DND-41 (cell line): Measurements from ENCODE around the gene ZNF30.

ENCODE experiments used
- ATAC-seq: fragments of 200-7000 bp; cut with Tn5 transposase; 3 replicates; pipeline ENCODE4 v1.9.1; 2021; ENCODE audit warnings: low read depth; ENCODE audit not compliant: insufficient read depth
- DNase-seq: peaks from one replicate; pipeline ENCODE4 v3.0.0-alpha.2; 2020
- H2AFZ ChIP-seq: 2 replicates; pipeline ENCODE4 v1.6.0; 2012; ENCODE audit warnings: low read depth, low read length
- H3K27ac ChIP-seq: 2 replicates; pipeline ENCODE4 v1.5.1; 2012; ENCODE audit warnings: low read length, inconsistent platforms
- H3K27me3 ChIP-seq: fragments of 200-600 bp; sonication (generic); 2 replicates; pipeline ENCODE4 v1.6.0; 2012; ENCODE audit warnings: low read length, mild to moderate bottlenecking, inconsistent platforms; ENCODE audit not compliant: insufficient read depth, poor library complexity
- H3K36me3 ChIP-seq: 2 replicates; pipeline ENCODE4 v1.5.1; 2012; ENCODE audit warnings: low read length, inconsistent platforms; ENCODE audit not compliant: insufficient read depth
- H3K4me1 ChIP-seq: 2 replicates; pipeline ENCODE4 v1.5.1; 2012; ENCODE audit warnings: mild to moderate bottlenecking, low read length; ENCODE audit not compliant: insufficient read depth
- H3K4me2 ChIP-seq: 2 replicates; pipeline ENCODE4 v1.6.0; 2012; ENCODE audit warnings: mild to moderate bottlenecking, moderate library complexity, low read length, inconsistent platforms; ENCODE audit not compliant: insufficient read depth
- H3K4me3 ChIP-seq, 2 experiments: fragments of 200-600 bp in 1 of 2; shearing (Covaris generic) in 1 of 2; 2 replicates each; pipeline ENCODE4 v1.5.1; 2012 to 2016; ENCODE audit warnings: inconsistent platforms in 2 of 2, low read length in 2 of 2, mild to moderate bottlenecking in 2 of 2, low read depth in 1 of 2, moderate library complexity in 1 of 2
- H3K79me2 ChIP-seq: 2 replicates; pipeline ENCODE4 v1.6.0; 2012; ENCODE audit warnings: low read length, inconsistent platforms; ENCODE audit not compliant: insufficient read depth
- H3K9ac ChIP-seq: 2 replicates; pipeline ENCODE4 v1.6.0; 2012; ENCODE audit warnings: low read depth, mild to moderate bottlenecking, inconsistent platforms, low read length, moderate library complexity
- H3K9me3 ChIP-seq: 2 replicates; pipeline ENCODE4 v1.5.1; 2012; ENCODE audit warnings: low read length, moderate library complexity, mild to moderate bottlenecking, inconsistent platforms; ENCODE audit not compliant: insufficient read depth, severe bottlenecking
- H4K20me1 ChIP-seq: 2 replicates; pipeline ENCODE4 v1.6.0; 2012; ENCODE audit warnings: low read length; ENCODE audit not compliant: insufficient read depth
- EZH2 ChIP-seq: IDR thresholded peaks from 3 replicates; pipeline ENCODE4 v1.6.1; 2012; ENCODE audit warnings: borderline replicate concordance, low read depth, mild to moderate bottlenecking, moderate library complexity, low read length, inconsistent platforms; ENCODE audit not compliant: severe bottlenecking
- TF ChIP-seq, protein P1 (sequence below): IDR thresholded peaks from 2 replicates; pipeline ENCODE4 v1.5.1; 2012; ENCODE audit warnings: borderline replicate concordance, low read length, moderate library complexity, mild to moderate bottlenecking; ENCODE audit not compliant: poor library complexity, severe bottlenecking; ENCODE audit errors: extremely low read depth

The ZNF30 gene

DNA sequence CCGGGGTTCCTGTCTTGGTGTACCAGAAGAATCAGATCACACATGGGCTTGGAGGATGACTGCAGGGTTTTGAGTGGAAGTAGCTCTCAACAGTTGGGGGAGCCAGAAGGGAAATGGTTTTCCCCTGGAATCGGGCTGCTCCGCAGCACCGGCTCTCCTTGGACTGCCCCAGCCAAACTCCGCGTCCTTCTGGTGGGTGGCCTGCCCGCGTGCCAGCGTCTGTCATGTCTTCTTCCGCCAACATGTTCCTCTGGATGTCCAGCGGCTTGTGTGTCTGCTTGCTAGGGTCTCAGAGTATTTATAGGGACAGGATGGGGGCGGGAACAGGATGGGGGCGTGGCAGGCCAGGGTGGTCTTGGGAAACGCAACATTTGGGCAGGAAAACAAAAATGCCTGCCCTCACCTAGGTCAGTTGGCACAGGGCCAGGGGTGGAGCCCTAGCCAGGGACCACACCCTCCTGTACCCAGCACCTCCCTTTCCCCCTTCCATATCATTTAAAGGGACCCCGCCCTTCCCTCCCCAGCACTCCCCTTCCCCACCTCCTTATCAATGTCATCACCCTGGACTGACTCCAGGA, 1.3 kb upstream of the ZNF30 start:
- no peak overlapping the region for H3K27ac ChIP-seq
- DNase-seq: no peak
- no peak overlapping the region for H3K9ac ChIP-seq
- peaks cover 7% of the 10 kb centered on the region; the same call in 1 of the 2 replicates for H3K4me1 ChIP-seq
- H3K4me2 ChIP-seq: no peak overlapping the region
- ATAC-seq: no peak
- H3K36me3 ChIP-seq: no peaks in the 10 kb centered on the region
- peaks cover 15% of the 10 kb centered on the region for H3K27me3 ChIP-seq
- no peak for TF ChIP-seq EZH2
- 0 out of 2 replicates have a peak, but pooled peaks cover 2% of the 10 kb centered on the region for H3K79me2 ChIP-seq
- no peaks in the 10 kb centered on the region for H4K20me1 ChIP-seq
- H3K9me3 ChIP-seq: no peaks in the 10 kb centered on the region
- no peak overlapping the region for H2AFZ ChIP-seq
- H3K4me3 ChIP-seq: no peak overlapping the region

DNA sequence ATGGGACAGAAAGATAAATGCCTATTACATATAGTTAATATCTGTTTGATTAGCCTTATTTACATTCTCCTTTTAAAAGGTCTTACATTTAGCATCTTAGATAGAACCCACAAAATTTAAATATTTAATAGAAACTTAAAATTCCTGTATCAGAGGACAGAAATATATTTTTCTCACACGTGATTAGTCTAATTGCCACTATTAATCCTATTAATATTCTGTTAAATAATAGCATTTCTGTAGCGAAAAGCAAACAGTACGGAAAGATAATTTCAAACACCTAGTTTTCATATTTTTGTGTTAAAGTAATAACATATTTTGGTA, 380 bp upstream of the ZNF30 start:
- Histone ChIP-seq H3K27ac (no peak overlapping the region), H4K20me1 (no peaks in the 10 kb centered on the region), H2AFZ (peak overlapping the region; percentile 79; the same call in 1 of the 2 replicates), H3K9me3 (no peaks in the 10 kb centered on the region), H3K4me2 (peak overlapping the region; percentile 59), H3K4me3 (peak overlapping the region in 1 of 2 experiments; percentile 64; a peak in 1 of 4 replicates), H3K4me1 (peaks cover 7% of the 10 kb centered on the region; the same call in 1 of the 2 replicates), H3K36me3 (no peaks in the 10 kb centered on the region), H3K9ac (no peak overlapping the region; the same call in 1 of the 2 replicates), H3K27me3 (peaks cover 15% of the 10 kb centered on the region), H3K79me2 (0 out of 2 replicates have a peak, but pooled peaks cover 2% of the 10 kb centered on the region)
- no peak for DNase-seq
- no peak for TF ChIP-seq EZH2
- TF ChIP-seq, protein P1, sequence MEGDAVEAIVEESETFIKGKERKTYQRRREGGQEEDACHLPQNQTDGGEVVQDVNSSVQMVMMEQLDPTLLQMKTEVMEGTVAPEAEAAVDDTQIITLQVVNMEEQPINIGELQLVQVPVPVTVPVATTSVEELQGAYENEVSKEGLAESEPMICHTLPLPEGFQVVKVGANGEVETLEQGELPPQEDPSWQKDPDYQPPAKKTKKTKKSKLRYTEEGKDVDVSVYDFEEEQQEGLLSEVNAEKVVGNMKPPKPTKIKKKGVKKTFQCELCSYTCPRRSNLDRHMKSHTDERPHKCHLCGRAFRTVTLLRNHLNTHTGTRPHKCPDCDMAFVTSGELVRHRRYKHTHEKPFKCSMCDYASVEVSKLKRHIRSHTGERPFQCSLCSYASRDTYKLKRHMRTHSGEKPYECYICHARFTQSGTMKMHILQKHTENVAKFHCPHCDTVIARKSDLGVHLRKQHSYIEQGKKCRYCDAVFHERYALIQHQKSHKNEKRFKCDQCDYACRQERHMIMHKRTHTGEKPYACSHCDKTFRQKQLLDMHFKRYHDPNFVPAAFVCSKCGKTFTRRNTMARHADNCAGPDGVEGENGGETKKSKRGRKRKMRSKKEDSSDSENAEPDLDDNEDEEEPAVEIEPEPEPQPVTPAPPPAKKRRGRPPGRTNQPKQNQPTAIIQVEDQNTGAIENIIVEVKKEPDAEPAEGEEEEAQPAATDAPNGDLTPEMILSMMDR: no peak
- ATAC-seq: no peak

DNA sequence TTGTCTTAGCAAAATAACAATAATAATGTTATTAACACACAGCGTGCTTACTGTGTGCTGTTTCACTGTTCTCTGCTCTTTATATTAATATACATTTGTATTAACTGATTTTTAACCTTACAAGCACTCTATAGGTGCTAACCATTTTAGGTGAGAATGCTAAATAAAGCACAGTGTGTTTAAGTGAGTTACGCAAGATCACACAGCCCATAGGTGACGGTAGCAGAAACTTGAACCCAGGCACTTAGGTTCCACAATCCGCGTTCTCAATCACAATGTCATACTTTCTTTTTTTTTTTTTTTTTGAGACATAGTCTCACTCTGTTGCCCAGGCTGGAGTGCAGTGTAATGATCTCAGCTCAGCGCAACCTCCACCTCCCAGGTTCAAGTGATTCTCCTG, 5.8 kb downstream of the ZNF30 start:
- TF ChIP-seq, protein P1: no peak
- Histone ChIP-seq H3K79me2 (no peaks in the 10 kb centered on the region), H3K9me3 (no peaks in the 10 kb centered on the region), H4K20me1 (no peaks in the 10 kb centered on the region), H3K4me3 (no peak overlapping the region), H3K4me1 (no peaks in the 10 kb centered on the region; the same call in 1 of the 2 replicates), H3K9ac (no peak overlapping the region), H3K36me3 (peaks cover 3% of the 10 kb centered on the region; the same call in 1 of the 2 replicates), H3K4me2 (no peak overlapping the region), H2AFZ (no peak overlapping the region), H3K27ac (no peak overlapping the region), H3K27me3 (peaks cover 2% of the 10 kb centered on the region)
- ATAC-seq (no peak), DNase-seq (no peak)

DNA sequence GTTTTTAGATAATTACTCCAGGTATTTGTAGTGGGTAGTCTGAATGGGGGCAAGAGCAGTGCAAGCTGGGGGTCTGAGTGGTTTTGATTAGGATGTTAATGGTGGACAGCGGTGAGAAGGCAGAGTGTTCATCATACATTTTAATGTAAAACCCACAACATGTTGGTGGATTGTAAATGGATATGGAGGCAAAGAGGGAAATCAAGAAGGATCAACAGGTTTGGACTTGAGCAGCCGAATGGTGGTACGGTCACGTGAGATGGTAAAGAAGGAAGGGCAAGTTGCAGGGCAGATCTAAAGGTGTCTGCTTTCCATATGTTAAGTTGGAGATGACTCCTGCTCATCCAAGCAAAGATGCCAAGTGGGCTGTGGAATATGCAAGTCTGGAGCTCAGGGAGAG, 9.5 kb downstream of the ZNF30 start:
- no peak for DNase-seq
- Histone ChIP-seq H3K9ac (no peak overlapping the region), H3K9me3 (no peaks in the 10 kb centered on the region), H3K4me2 (no peak overlapping the region), H2AFZ (no peak overlapping the region), H3K36me3 (peaks cover 3% of the 10 kb centered on the region; the same call in 1 of the 2 replicates), H3K4me3 (no peak overlapping the region), H4K20me1 (no peaks in the 10 kb centered on the region), H3K27me3 (no peaks in the 10 kb centered on the region), H3K27ac (no peak overlapping the region), H3K79me2 (no peaks in the 10 kb centered on the region), H3K4me1 (no peaks in the 10 kb centered on the region)
- TF ChIP-seq, protein P1: no peak
- no peak for TF ChIP-seq EZH2
- ATAC-seq: no peak
